Lower leg skin (tissue), 3 donors: Measurements from ENCODE around the gene SAC3D1.

Source experiments
- CTCF ChIP-seq, 3 donors: fragments of 450-650 bp; IDR thresholded peaks; one replicate each; pipeline ENCODE4 v1.5.1; 2016; ENCODE audit warnings: antibody characterized with exemption in 3 of 3, mild to moderate bottlenecking in 3 of 3, moderate library complexity in 2 of 3
- POLR2A ChIP-seq, 2 donors: fragments of 450-650 bp; IDR thresholded peaks; one replicate each; pipeline ENCODE4 v1.6.1; 2016 to 2017; ENCODE audit warnings: antibody characterized with exemption in 2 of 2, mild to moderate bottlenecking in 1 of 2, moderate library complexity in 1 of 2

GRCh38 chr11:65089621-65090020 lies 48.6 kb downstream of the SAC3D1 start:
- TF ChIP-seq CTCF (IDR thresholded peaks at IDR 0.05) (no peak), POLR2A (IDR thresholded peaks at IDR 0.05) (no peak)
